HG03575 (cell line): ENCODE measurements around the gene ZNF771.
"Not testable (repeated sequence)": the region's sequence is repeated elsewhere in the genome, so short reads cannot be mapped to it uniquely, and the experiment has no call there.

Source experiments
- ATAC-seq: cut with Tn5 transposase; IDR thresholded peaks from one replicate; pipeline ENCODE4 v1.9.1; 2021; ENCODE audit not compliant: unreplicated experiment, insufficient number of reproducible peaks, low FRiP score; ENCODE audit errors: extremely low read depth

The ZNF771 gene

DNA sequence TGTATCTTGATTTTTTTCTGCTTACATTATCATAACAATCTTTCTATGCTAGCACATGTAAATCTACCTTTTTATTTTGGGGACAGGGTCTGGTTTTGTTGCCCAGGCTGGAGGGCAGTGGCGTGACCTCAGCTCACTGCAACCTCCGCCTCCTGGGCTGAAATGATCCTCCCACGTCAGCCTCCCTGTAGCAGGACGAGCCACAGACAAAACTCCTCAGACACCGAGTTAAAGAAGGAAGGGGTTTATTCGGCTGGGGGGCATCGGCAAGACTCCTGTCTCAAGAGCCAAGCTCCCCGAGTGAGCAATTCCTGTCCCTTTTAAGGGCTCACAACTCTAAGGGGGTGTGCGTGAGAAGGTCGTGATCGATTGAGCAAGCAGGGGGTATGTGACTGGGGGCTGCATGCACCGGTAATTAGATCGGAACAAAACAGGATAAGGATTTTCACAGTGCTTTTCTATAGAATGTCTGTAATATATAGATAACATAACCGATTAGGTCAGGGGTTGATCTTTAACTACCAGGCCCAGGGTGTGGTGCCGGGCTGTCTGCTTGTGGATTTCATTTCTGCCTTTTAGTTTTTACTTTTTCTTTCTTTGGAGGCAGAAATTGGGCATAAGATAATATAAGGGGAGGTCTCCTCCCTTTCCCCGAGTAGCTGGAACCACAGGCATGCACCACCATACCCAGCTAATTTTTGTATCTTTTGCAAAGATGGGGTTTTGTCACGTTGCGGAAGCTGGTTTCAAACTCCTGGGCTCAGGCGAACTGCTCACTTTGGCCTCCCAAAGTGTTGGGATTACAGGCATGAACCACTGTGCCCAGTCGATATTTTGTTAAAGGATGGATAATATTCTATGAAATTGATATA, 45.5 kb downstream of the ZNF771 start:
- not testable (repeated sequence) for ATAC-seq

GRCh38 chr16:30456302-30456701, 48.9 kb downstream of the ZNF771 start:
- no peak for ATAC-seq

GRCh38 chr16:30457256-30457655, 49.9 kb downstream of the ZNF771 start:
- ATAC-seq: no peak

- ATAC-seq: no peak
Observed at GRCh38 chr16:30457743-30458560, 50.5 kb downstream of the ZNF771 start.

GRCh38 chr16:30458561-30459394, 51.4 kb downstream of the ZNF771 start:
- peak; percentile 56 for ATAC-seq

GRCh38 chr16:30459456-30459855, 52.0 kb downstream of the ZNF771 start:
- ATAC-seq: no peak

DNA sequence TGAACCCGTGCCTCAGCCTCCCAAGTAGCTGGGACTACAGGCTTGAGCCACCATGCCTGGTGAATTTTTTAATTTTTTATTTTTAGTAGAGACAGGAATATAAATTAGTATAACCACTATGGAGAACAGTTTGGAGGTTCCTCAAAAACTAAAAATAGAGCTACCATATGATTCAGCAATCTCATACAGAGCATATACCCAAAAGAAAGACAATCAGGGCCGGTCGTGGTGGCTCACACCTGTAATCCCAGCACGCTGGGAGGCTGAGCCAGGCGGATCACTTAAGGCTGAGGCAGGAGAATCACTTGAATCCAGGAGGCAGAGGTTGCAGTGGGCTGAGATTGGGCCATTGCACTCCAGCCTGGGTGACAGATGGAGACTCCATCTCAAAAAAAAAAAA, 54.0 kb downstream of the ZNF771 start:
- not testable (repeated sequence) for ATAC-seq

DNA sequence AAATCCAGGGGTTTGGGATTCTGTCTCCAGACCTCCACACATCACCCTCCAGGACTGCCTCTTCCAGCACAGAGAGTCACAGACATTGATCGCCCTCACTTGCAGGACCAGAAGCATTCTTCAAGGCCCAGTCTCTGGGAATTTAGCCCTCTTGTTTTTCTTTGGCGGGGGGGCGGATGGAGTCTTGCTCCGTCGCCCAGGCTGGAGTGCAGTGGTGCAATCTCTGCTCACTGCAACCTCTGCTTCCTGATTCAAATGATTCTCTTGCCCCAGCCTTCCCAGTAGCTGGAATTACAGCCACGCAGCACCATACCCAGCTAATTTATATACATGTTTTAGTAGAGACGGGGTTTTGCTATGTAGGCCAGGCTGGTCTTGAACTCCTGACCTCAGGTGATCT, 56.7 kb downstream of the ZNF771 start:
- ATAC-seq: no peak
